NOMO-1 treated with DMSO at 0.1 percent for 48 hours (cell line): ENCODE data around the gene ELANE.

ENCODE experiments used
- DNase-seq: peaks from one replicate; lab custom pipeline; 2025; ENCODE audit not compliant: unreplicated experiment; lab: John Stamatoyannopoulos, UW

Gene ELANE

GRCh38 chr19:852136-853013 lies at the start of gene ELANE:
Gene ELANE (plus strand): TSS chr19:852303. CDS start chr19:852329, 26 bp downstream.
- peak; percentile 55 for DNase-seq

DNA sequence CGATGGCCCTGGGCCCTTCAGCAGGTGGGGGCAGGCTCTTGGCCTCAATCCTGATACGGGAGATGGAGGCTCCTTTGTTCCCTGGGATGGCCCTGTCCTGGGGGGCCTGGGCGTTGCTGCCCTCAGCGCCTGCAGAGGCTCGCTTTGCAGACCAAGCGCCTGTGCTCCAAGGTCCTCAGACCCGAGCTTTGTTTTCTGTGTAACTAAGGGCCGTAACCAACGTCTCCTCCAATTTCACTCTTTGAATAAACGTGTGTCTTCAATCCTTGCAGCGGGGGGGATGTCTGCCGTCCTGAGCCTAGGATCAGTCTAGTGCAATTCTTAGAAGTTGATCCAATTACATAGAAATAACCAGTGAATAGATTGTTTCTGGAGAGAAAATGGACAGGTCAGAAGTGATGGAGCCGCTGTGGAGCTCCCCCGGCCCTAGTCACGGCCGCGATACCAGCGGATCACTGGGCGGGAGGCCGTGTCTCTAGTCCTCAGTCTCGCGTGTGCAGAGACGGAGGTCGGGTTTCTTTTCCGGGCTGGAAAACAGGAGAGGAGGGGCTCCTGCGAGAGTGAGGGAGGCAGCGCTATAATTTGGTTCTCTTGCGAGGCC lies 49.5 kb upstream of the ELANE start:
- DNase-seq, result no peak

DNA sequence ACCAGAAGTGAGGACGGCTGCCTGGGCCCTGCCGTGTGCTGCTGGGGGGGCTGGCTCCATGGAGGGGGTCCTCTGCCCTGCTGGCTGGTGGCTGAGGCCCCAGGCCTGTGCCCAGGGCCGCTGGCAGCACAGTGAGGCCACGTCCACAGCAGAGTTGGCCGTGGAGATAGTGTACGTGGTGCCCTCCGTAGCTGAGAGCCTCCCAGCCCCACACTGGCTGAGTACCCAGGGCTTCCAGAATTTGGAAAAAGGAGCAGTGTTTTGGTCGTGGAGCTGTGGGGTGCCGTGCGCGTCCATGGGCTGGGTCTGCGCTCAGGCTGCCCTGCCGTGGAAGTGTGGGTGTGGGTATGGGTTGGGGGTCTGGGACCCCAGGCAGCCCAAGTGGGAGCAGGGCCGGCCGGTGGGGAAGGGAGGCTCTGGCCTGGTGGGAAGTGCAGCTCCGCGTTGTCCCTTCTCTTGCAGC lies 49.0 kb upstream of the ELANE start:
- no peak for DNase-seq

- no peak for DNase-seq
Observed at GRCh38 chr19:803686-804418, 48.3 kb upstream of the ELANE start.

GRCh38 chr19:804419-805165 lies 47.5 kb upstream of the ELANE start:
- no peak for DNase-seq

DNA sequence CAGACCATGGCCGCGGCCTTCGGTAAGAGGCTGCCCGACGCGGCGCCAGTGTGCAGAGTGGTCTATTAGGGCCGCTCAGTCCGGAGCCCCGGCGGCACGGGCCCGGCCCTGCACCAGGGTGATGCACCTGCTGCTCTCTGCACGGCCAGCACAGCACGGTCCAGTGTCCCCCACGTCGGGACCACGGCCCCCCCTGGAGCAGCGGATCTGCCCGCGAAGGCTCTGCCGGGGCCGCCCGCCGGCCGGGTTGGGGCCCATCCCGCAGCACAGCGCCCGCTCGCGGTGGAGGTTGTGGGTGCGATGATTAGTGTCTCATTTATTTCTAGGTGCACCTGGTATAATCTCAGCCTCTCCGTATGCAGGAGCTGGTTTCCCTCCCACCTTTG lies 46.9 kb upstream of the ELANE start:
- no peak for DNase-seq

- DNase-seq, result no peak
Observed at GRCh38 chr19:805600-806550, 46.2 kb upstream of the ELANE start.

DNA sequence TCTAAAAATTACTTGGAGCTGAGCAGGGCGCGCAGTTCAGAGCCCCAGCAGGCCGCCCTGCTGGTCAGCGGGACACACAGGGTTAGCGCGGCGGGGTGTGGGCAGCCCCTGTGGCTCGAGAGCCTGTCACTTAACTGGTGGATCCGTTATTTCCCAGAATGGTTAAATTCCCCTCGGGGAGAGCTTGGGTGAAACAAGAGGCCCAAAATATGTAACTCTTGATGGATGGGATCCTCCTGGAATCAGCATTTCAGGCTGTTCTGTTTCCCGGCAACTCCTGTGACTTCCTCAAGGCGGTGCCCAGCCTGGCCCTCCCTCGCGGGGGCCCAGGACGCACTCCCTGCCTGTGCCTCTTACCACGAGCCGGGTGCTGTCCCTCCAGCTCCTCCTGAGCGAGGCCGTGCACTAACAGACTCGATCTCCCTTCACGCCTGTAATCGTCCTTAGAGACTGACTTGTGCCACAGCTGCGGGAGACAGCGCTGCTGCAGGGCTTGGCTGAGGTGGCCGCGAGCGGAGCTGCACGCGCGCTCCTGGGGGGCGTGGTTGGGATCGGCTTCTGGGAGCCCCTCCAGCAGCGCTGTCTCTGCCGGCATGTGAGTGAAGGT lies 45.2 kb upstream of the ELANE start:
- DNase-seq, result no peak

DNA sequence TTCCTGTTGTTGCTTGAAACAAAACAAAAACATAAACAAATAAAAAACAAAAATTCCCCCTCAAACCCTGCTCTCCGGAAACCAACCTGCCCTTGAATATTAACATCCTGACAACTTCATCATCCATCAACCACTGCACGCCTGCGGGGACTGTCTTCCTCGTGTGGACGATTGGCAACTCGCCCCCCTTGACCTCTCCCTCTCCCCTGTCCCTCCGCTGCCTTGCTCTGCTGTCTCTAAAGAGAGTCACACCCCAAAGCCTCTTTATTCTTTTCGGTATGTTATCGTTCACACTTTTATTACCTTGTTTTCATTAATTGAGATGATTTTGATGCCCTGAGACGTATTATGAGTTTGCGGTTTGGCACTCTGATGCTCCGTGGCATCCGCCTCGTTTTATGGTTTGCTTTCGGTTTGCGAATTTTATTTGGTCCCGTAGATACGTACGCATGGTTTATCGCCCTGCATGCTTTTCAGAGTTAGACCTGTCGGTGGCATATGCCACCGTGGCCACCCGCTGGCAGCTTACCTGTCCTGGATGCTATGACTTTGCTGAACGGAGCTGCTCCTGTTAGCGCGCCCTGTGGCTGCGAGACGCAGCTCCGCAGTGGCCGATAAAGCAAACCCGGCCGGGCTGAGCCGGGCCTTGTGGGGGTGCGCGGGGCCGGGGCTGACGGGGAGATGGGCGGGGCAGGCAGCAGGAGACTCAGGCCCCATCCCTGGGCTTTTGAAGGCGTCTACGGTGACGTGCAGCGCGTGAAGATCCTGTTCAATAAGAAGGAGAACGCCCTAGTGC lies 44.3 kb upstream of the ELANE start:
- no peak for DNase-seq

DNA sequence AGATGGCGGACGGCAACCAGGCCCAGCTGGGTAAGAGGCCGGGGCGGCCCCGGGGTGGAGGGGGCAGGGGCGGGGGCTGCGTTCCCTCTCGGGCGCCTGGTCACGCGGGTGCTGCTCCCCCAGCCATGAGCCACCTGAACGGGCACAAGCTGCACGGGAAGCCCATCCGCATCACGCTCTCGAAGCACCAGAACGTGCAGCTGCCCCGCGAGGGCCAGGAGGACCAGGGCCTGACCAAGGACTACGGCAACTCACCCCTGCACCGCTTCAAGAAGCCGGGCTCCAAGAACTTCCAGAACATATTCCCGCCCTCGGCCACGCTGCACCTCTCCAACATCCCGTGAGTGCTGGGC lies 43.7 kb upstream of the ELANE start:
- no peak for DNase-seq

DNA sequence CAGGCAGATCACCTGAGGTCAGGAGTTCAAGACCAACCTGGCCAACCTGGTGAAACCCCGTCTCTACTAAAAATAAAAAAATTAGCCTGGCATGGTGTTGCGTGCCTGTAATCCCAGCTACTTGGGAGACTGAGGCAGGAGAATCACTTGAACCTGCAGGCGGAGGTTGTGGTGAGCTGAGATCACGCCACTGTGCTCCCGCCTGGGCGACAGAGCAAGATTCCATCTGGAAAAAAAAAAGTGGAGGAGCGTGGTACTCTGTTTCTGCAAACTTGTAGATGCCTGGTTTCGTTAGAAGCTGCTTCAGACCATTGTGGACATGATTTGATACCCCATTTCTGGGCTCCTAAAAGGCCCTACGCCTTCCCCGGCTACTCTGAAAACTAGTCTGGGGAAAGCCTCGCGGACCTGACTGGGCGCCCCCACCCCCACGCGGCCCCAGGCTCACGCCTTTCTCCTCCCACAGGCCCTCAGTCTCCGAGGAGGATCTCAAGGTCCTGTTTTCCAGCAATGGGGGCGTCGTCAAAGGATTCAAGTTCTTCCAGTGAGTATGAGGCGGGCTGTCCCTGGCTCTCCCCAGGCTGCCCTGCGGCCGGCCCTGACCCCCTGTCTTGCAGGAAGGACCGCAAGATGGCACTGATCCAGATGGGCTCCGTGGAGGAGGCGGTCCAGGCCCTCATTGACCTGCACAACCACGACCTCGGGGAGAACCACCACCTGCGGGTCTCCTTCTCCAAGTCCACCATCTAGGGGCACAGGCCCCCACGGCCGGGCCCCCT lies 41.8 kb upstream of the ELANE start:
- DNase-seq, result no peak

GRCh38 chr19:810883-811489 lies 41.1 kb upstream of the ELANE start:
- no peak for DNase-seq

DNA sequence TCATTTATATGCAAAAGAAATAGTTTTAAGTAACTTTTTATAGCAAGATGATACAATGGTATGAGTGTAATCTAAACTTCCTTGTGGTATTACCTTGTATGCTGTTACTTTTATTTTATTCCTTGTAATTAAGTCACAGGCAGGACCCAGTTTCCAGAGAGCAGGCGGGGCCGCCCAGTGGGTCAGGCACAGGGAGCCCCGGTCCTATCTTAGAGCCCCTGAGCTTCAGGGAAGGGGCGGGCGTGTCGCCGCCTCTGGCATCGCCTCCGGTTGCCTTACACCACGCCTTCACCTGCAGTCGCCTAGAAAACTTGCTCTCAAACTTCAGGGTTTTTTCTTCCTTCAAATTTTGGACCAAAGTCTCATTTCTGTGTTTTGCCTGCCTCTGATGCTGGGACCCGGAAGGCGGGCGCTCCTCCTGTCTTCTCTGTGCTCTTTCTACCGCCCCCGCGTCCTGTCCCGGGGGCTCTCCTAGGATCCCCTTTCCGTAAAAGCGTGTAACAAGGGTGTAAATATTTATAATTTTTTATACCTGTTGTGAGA lies 40.5 kb upstream of the ELANE start:
- no peak for DNase-seq

- DNase-seq, result no peak
Observed at GRCh38 chr19:812049-812746, 39.9 kb upstream of the ELANE start.

GRCh38 chr19:812747-813218 lies 39.3 kb upstream of the ELANE start:
- DNase-seq, result no peak
